GM18870 (cell line): ENCODE results near the gene ZNF827.
"Not testable (repeated sequence)": the region's sequence is repeated elsewhere in the genome, so short reads cannot be mapped to it uniquely, and the experiment has no call there.

Experiments used
- ATAC-seq: cut with Tn5 transposase; IDR thresholded peaks from one replicate; pipeline ENCODE4 v1.9.1; 2021; ENCODE audit warnings: moderate library complexity; ENCODE audit not compliant: unreplicated experiment

ZNF827 gene

DNA sequence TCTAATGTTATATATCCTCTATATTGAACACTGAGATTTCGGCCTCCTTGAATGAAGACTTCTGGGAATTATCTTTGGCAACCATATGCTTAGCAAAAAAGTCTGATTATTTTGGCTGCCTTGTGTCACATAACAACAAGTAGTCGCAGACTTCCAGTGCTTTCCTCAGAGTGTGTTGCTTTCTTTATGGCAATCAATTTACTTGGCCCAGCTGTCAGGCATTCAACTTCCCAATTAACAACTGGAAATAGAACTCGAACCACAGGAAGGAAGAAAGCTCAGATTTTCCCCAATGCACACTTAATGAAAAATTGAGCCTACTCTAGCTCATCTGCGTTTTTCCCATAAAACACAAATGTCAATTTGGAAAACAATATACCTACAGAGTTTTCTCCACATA is 71.6 kb downstream of the ZNF827 start:
- no peak for ATAC-seq

DNA sequence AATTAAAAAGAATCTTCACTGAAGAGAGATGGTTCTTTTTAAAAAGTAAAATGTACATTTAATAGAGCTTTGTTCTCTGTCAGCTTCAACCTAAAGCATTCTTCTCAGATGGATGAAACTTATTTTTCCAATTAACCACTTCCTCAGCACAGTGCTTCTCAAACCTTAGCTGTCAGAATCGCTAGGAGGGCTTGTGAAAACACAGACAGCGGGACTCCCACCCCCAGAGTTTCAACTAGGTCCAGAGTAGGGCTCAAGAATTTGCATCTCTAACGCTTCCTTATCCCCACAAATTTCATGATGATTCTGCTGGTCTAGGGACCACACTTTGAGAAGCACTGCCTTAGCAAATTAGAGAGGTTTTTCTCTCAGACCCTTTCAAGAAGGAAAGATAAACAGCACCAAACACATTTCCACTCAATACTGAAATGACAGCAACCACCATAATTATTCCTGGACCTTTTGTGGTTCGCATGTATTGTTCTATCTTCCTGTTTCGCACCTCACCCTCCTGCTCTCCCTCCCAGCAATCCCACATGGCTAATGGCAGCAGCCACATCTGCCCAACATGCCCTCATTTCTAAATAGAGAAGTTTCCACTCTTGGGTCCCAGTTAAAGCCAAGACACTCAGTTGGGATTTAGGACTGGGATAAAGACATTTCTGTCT is 73.2 kb downstream of the ZNF827 start:
- ATAC-seq: no peak

DNA sequence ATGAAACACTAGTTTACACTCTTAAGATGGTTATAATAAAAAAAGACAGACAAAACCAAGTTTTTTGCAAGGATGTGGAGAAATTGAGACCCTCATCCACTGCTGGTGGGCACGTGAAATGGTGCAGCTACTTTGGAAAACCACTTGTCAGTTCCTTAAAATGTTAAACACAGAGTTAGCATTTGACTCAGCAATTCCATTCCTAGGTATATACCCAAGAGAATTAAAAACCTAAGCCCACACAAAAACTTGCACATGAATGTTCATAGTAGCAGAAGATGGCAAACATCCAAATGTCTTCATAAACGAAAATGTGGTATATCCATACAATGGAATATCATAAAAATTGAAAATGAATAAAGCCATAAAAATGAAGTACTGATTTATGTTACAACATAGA is 75.4 kb downstream of the ZNF827 start:
- no peak for ATAC-seq

DNA sequence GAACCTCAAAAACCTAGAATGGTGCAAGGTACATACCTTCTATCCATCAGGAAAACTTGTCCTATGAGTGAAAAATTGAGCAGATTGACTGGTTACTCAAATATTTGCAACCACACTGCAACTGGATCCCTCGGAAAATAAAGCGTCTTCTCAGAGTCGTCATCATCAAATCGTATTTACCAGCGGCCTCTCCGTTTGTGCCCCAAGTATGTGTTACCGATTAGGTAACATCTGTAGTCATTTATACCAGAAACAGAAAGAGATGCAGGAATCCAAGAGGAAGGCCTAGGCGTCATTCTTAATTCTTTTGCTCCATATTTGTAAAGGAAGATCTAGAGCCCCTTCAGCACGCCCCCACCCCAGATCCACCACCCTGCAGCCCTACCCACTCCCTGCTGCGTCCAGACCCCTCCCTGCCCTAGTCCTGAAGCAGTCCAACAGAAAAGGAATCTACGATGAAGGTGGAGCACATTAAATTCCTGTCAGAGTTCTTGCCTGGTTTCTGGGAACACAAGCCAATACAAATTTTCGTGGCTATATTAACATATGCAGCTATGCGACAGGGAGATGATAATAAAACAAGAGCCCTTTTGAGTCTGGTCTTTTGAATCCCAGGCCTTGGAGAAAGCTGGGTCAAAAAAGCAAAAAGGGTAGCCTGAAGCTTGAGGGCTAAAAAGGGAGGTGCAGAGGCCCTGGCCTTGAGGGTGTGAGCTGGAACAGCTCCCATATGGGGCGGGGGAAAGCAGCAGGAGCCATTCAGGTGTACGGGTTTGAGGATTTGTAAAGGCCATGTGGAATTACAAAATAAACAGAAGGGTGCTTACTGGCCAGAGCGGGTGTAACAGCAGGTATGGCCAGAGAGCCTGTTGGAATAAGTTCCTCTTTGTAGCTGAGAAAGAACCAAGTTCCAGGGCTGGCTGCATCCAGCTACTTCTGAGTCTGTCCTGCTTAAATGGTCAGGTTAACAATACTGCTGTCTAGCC is 77.0 kb downstream of the ZNF827 start:
- no peak for ATAC-seq

DNA sequence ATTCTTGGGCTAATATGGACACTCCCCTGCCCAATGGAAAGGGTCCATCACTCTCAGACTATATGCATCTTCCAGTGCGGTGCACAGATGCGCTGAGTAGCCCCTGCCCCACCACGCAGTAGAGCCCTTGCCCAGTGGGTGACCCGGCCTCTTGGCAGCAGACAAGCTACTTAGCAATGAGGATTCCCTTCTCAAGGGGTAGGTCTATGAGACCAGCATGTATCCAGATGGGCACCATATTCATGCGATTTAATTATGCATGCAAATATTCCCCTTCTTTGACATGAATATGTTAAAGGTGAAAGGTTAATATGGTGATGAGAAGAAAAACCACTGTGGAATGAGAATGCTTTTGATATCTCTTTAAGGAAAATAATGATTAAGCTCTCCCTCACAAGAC is 77.7 kb downstream of the ZNF827 start:
- no peak for ATAC-seq

DNA sequence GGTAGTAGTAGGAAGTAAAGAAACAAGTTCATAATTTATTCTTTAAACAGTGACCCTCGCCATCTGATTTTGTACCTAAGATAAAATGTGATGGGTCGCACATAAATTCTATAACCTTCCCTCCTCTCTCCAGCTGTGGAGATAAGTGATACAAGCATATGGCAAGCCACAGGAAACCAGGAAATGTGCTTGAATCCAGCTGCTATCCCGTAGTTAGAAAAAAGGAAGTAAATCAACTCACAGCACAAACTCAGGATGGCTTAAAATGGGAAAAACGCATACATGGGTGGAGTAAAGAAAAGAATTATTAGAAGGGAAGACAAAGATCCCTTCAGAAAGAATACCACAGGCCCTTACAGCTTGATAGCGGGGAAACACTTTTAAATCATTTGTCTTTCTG is 78.2 kb downstream of the ZNF827 start:
- ATAC-seq: no peak

DNA sequence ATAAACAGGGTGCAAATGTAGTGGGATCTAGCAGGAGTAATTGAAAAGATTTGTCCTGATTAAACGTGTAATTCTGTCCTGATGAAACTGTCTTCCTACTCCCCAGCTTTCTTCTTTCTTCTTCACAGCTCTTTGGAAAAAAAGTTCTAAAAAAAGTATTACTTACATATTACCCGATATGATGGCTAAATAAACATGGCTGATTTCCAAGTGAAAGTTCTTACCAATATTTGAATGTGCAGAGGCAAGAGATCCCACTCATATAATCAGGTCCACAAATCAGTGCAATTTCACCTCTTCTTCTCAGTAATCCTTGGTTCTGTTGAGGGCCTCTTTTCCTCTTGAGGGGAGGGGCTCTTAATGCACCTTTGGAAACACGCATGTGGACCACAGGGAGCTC is 78.7 kb downstream of the ZNF827 start:
- no peak for ATAC-seq

DNA sequence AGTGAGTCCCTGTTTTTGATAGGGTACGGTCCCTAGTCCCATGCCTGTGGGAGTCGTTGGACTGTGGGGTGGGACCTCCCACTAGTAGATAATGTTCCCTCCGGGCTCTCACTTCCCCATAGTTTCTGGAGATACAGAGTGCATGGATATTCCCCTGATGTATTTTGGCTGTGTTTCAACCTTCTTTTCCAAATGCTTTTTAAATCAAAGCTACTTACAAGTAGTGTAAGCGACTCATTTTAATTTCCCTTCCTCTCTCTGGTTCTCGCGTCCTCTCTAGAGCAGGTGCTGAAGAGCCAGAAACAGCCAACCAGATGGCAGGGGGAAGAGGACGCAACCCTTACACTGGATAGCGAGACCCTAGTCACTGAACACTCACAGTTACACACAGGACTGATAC is 79.2 kb downstream of the ZNF827 start:
- ATAC-seq: no peak

DNA sequence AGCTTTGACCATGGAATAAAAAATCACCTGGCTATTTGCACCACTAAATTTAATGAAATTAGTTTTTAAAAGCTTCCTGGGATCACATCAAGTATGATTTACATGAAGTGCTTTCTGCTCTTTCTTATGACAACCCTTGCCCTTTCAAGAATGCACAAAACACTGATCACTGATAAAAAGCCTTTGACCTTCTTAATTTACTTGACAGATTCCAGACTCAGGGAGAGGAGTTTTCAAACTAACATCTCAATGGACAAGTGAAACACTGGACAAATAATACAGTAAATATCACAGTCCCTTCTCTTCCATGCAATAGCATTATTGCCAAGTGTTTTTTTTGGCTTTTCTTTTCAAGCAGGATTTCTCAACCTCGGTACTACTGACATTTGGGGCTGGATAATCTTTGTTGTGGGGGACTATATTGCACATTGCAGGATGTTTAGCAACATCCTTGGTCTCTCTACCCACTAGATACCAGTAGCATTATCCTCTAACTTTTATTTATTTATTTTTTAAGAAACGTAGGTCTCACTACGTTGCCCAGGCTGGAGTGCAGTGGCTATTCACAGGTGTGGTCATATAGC is 86.3 kb downstream of the ZNF827 start:
- no peak for ATAC-seq

DNA sequence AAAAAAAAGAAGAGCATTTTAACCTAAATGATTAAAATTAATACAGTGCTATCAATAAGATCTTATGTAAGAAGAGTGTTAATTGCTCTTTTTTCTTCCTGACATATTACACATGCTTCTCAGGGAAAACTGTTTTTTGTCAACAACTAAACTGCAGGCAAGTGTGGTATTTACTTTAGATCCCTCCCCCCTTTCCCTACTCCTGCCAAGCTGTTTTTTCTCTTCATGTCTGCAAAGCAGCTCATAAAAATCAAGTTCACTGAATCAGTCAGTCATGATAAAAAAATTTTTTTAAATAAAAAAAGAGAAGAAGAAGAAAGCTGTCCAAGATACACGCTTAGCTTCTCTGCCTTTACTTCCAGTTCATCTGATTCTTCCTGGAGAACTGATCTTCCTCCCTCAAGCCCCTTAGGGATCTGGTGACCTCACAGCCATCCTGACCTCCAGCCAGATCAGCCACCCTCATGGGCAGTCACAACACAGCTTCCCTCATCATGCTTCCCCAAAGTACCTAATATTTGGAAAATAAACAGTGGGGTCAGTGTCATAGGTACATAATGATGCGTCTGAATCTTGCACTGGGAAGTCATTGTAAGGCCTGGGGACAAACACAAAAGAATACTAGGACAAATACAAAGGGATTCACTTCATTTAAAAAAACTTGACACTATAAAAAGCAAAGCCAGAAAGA is 87.0 kb downstream of the ZNF827 start:
- no peak for ATAC-seq

DNA sequence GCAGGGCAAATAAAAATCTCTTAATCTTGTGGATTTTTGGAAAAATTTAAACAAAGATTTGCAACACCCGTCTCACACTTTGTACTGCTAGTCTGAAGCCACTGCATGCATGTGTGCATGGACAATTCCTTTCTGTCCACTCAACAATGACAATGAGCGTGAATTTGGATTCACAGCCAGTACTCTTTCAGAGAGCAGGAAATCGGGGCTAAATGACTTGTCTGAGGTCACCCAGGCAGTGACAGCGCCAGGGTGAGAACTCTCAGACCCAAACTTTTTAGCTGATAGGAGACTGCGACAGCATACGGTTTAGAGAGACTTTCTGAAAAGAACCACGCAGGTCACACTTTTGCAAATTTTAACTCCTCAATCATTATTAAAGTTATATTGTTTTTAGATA is 90.9 kb downstream of the ZNF827 start:
- no peak for ATAC-seq

DNA sequence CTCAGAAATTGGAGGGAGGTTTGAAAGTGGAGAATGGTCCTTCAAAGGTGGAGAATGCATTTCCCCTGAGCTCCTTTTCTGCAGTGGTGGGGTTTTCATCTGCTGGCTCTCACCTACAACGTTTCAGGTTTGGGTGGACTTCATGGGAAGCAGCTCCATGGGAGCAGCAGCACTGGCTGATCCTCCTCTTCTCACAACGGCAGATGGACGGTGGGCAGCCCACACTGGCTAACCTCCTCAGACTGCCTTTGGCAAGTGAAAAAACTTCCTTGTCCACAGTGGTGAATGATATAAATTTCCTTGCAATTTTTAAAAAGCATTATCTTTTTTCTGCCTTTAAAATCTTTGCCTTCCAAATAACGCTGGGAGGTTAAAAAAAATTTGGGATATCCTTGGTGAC is 93.5 kb downstream of the ZNF827 start:
- ATAC-seq: no peak

DNA sequence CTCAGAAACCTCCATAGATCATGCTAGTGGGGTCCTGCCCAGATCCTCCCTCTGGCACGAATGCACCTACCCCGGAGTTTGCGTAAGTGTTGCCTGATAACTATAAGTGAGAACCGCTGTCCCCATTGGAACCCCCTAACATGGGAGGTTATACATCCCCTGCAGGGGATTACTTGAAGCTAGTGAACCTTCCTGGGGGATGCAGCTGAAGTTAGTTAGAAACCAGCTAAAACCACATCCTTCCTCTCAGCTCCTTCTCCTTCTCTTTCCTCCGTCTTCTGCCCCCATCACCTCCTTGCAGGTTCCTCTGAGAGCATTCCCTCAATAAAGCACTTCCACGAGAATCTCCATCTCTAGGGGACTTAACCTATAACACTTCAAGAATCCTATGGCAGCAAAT is 95.0 kb downstream of the ZNF827 start:
- no peak for ATAC-seq

DNA sequence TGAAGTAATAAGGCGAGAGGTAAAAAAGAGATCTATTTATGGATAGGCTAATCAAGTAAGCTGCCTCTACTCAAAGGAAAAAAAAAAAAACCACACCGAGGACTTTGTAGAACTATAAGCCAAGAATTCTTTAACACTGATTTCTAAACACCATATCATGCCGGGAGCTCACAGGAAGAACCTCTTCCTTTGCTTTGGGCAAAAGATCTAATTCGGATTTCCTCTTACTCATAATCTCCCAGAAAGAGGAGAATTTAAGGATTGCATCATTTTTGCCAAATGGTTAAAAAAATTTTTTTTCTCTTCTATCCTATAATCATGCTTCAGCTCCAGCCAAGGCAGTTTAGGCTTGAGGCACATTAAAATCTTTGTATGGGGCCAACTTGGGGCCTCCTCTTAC is 95.5 kb downstream of the ZNF827 start:
- no peak for ATAC-seq

DNA sequence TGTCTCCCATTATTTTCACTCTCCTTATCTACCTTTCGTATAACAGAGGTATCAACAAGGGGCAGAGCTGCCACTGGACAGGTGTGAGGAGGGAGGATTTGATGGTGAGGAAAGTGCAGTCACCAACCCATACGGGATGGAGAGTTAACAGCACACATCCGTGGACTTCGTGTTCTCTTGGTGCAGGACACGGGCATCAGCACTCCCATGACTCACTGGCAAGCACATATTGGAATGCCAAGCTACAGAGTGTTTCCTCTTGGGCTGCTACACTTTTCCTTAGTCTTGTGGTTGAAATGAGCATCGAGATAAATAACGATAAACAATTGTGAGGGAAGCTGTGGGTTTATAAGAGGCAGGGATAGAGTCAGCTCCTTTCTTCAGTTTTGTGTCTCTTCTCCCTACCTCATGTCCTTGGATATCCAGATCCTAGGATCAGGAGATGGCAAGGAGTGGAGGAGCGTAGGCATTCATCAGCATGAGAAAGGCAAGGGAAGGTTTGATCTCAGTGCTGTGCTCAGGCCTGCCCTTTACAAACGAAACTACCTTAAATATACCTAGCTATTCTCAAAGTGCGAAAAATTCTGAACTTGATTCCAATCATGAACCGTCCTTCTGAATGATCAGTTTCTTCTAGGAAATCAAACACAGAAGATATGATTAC is 96.3 kb downstream of the ZNF827 start:
- no peak for ATAC-seq

DNA sequence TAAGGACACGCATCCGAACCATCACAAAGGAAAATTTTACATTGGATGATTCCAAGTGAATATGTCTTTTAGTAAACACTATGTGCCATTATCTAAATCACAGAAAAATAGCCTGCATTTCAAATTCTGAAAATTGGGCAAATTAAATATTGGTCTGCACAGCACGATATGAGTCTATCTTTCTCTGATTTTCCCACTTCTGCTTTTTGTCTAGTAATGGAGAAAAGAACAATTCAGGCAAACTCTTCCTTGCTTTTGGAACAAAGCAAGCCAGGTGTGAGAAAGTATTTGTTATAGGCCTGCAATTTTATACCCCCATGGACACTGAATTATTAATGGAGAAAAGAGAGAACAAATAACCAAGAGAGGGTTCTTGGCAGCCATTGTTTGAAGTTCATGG is 97.8 kb downstream of the ZNF827 start:
- no peak for ATAC-seq

DNA sequence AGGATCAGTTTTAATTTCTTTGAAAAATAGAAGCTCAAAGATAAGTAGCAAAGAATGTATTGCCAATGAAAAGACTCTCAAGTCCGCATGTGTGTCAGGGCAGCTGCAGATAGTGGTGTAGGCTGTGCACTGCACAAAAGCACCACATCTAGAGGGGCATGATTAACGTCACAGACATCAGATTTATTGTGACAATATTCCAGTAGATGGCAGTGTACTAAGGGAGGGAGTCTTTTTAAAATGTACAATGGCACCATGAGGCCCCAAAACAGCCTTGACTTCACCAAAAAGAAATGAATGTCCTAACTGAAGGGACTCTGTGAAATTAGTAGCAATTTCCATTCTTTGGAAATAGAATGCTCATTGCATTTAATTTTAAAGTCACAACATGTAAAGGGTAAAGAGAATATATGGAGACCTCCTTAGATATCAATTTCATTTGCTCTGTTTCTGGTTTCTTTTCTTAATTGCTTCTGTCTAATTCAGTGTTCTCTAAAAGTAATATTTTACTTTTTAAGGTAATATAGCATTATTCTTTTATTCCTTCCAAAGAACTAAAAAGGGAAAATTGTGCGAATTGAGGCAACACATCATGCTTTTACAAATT is 98.4 kb downstream of the ZNF827 start:
- peak; percentile 83 for ATAC-seq

DNA sequence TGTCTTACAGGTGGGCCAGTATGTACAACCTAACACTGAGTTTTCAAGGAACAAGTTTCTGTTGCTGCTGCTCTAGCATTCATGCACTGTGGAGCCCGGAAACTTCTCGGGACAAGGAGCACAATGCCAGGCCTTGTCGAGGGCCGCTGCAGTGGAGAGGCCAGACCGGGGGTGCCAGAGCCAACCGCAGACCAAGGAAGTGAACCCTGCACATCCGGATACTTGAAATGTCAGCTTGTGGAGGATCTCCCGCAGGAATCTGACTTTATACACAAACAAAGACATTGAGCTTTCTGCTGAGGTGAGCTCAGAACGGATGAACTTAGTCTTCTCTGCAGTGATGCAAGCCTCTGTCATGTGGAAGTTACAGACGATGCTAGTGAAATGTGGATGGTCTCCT is 99.5 kb downstream of the ZNF827 start:
- no peak for ATAC-seq

DNA sequence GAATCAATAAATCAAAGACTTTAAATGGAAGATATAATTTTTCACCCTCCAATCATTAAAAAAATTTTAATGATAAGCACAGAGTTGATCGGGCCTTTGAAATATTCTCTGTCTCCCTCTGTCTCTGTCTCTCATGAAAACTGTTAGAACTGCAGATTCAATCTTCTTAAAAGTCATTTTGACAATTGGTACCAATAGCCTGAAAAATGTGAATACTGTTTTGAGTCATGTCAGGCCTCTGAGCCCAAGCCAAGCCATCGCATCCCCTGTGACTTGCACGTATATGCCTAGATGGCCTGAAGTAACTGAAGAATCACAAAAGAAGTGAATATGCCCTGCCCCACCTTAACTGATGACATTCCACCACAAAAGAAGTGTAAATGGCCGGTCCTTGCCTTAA is 106.2 kb downstream of the ZNF827 start:
- not testable (repeated sequence) for ATAC-seq

DNA sequence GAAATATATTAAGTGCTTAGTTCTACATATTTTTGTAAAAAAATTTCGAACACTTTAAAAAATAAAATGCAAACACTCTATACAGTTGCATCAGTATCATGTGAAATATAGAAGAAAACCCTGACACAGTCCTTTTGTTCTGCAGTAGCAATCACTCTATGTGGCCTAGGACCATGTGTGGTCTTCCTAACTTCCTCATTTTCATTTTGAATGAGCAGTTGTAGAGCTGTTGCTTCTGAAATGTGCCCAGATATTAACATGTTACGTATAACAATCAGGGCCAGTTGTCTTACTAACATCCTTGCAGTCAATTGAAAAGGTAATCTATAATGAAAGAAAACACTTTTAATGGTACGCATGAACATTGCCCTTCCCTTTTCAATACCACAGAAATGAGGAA is 107.9 kb downstream of the ZNF827 start:
- ATAC-seq: peak; percentile 51
